Neural cell (in vitro differentiated cells): ENCODE measurements around the gene SDCCAG8. TPM values are rescaled to one million over a fixed set of nuclear protein-coding genes. Genes with fewer than 3 reads are reported as not detected.

ENCODE experiments used
- H2AFZ ChIP-seq: fragments of 200-600, 300-800 bp; sonication (generic), shearing (Covaris generic); 2 replicates; pipeline ENCODE4 v1.6.0; 2014; ENCODE audit warnings: low read depth, mild to moderate bottlenecking, antibody characterized with exemption, low read length, moderate library complexity
- H3F3A ChIP-seq: fragments of 200-600 bp; shearing (Covaris generic); 2 replicates; pipeline ENCODE4 v1.6.1; 2016; ENCODE audit warnings: mild to moderate bottlenecking, moderate library complexity, mixed read lengths, antibody characterized with exemption, low read length; ENCODE audit not compliant: insufficient read depth, poor library complexity, severe bottlenecking
- H3K27ac ChIP-seq: fragments of 200-600, 300-800 bp; sonication (generic), shearing (Covaris generic); 2 replicates; pipeline ENCODE4 v1.5.1; 2014; ENCODE audit warnings: mild to moderate bottlenecking, low read length, moderate library complexity
- H3K27me3 ChIP-seq: fragments of 300-800, 200-600 bp; sonication (generic), shearing (Covaris generic); 2 replicates; pipeline ENCODE4 v1.6.0; 2014; ENCODE audit warnings: mild to moderate bottlenecking, low read depth, low read length, moderate library complexity; ENCODE audit not compliant: insufficient read depth
- H3K36me3 ChIP-seq: fragments of 300-800, 200-600 bp; sonication (generic), shearing (Covaris generic); 2 replicates; pipeline ENCODE4 v1.5.1; 2014; ENCODE audit warnings: mild to moderate bottlenecking, antibody characterized with exemption, low read length, moderate library complexity; ENCODE audit not compliant: insufficient read depth
- H3K4me2 ChIP-seq: fragments of 300-800, 200-600 bp; sonication (generic), shearing (Covaris generic); 2 replicates; pipeline ENCODE4 v1.6.0; 2014; ENCODE audit warnings: mild to moderate bottlenecking, low read length
- H3K4me3 ChIP-seq: fragments of 300-800, 200-600 bp; sonication (generic), shearing (Covaris generic); 2 replicates; pipeline ENCODE4 v1.5.1; 2014; ENCODE audit warnings: mild to moderate bottlenecking, low read length, moderate library complexity
- H3K79me2 ChIP-seq: fragments of 200-600 bp; shearing (Covaris generic); replicated peaks from 2 replicates; pipeline ENCODE4 v1.6.0; 2014; ENCODE audit warnings: mild to moderate bottlenecking, low read length, moderate library complexity; ENCODE audit not compliant: insufficient read depth
- H3K9ac ChIP-seq: fragments of 300-800, 200-600 bp; sonication (generic), shearing (Covaris generic); 2 replicates; pipeline ENCODE4 v1.6.1; 2016; ENCODE audit warnings: mild to moderate bottlenecking, low read length, mixed read lengths
- H3K9me2 ChIP-seq: fragments of 200-600 bp; shearing (Covaris generic); 2 replicates; pipeline ENCODE4 v1.6.1; 2016; ENCODE audit warnings: mild to moderate bottlenecking, low read length, mixed read lengths; ENCODE audit not compliant: insufficient read depth
- H3K9me3 ChIP-seq: fragments of 200-600, 300-800 bp; sonication (generic), shearing (Covaris generic); 2 replicates; pipeline ENCODE4 v1.6.1; 2016; ENCODE audit warnings: mild to moderate bottlenecking, mixed run types, low read length, moderate library complexity, mixed read lengths
- H4K20me1 ChIP-seq: fragments of 200-600 bp; shearing (Covaris generic); 2 replicates; pipeline ENCODE4 v1.6.1; 2016; ENCODE audit warnings: mild to moderate bottlenecking, mixed run types; ENCODE audit not compliant: insufficient read depth
- EP300 ChIP-seq: fragments of 450-650 bp; conservative IDR thresholded peaks from 2 replicates; pipeline ENCODE4 v1.6.1; 2014; ENCODE audit warnings: antibody characterized with exemption, mild to moderate bottlenecking, moderate library complexity; ENCODE audit not compliant: poor library complexity, severe bottlenecking
- EZH2 ChIP-seq: fragments of 200-600, 300-800 bp; shearing (Covaris generic), sonication (generic); IDR thresholded peaks from 2 replicates; pipeline ENCODE4 v1.6.1; 2014; ENCODE audit warnings: antibody characterized with exemption, low read length, borderline replicate concordance, mild to moderate bottlenecking; ENCODE audit not compliant: insufficient read depth, poor library complexity, severe bottlenecking
- MXI1 ChIP-seq: fragments of 450-650 bp; conservative IDR thresholded peaks from 2 replicates; pipeline ENCODE4 v1.6.1; 2014; ENCODE audit warnings: antibody characterized with exemption, mild to moderate bottlenecking; ENCODE audit not compliant: poor library complexity, severe bottlenecking
- POLR2AphosphoS5 ChIP-seq: IDR thresholded peaks from 2 replicates; pipeline ENCODE4 v1.6.1; 2012
- REST ChIP-seq: IDR thresholded peaks from 2 replicates; pipeline ENCODE4 v1.6.1; 2012; ENCODE audit warnings: borderline replicate concordance
- TAF1 ChIP-seq: IDR thresholded peaks from 2 replicates; pipeline ENCODE4 v1.6.1; 2012; ENCODE audit warnings: low read depth
- polyA plus RNA-seq: library from polyadenylated mRNA; depleted of rRNA; stranded (reverse); fragments of >200 nt; gene quantifications from 2 replicates; pipeline ENCODE4 v1.2.3, GENCODE V29; 2014
- TF ChIP-seq, protein P1 (sequence below): fragments of 450-650 bp; IDR thresholded peaks from 2 replicates; pipeline ENCODE4 v1.5.1; 2014; ENCODE audit warnings: antibody characterized with exemption, mild to moderate bottlenecking, moderate library complexity; ENCODE audit not compliant: poor library complexity, severe bottlenecking

The SDCCAG8 gene
- polyA plus RNA-seq, 1 donor from 2014 or later, result 32.2 TPM

GRCh38 chr1:243264717-243265116 lies 8.9 kb downstream of the SDCCAG8 start:
- Histone ChIP-seq H3K9ac (no peak overlapping the region), H3K4me3 (no peak overlapping the region), H3K9me3 (no peaks in the 10 kb centered on the region), H4K20me1 (no peaks in the 10 kb centered on the region), H3F3A (no peaks in the 10 kb centered on the region), H3K36me3 (no peaks in the 10 kb centered on the region), H3K27me3 (no peaks in the 10 kb centered on the region), H2AFZ (no peak overlapping the region), H3K9me2 (no peaks in the 10 kb centered on the region), H3K79me2 (no peaks in the 10 kb centered on the region), H3K4me2 (no peak overlapping the region), H3K27ac (no peak overlapping the region)
- no peak for TF ChIP-seq REST

- H3K9ac ChIP-seq, result no peak overlapping the region
- TF ChIP-seq, protein P1, sequence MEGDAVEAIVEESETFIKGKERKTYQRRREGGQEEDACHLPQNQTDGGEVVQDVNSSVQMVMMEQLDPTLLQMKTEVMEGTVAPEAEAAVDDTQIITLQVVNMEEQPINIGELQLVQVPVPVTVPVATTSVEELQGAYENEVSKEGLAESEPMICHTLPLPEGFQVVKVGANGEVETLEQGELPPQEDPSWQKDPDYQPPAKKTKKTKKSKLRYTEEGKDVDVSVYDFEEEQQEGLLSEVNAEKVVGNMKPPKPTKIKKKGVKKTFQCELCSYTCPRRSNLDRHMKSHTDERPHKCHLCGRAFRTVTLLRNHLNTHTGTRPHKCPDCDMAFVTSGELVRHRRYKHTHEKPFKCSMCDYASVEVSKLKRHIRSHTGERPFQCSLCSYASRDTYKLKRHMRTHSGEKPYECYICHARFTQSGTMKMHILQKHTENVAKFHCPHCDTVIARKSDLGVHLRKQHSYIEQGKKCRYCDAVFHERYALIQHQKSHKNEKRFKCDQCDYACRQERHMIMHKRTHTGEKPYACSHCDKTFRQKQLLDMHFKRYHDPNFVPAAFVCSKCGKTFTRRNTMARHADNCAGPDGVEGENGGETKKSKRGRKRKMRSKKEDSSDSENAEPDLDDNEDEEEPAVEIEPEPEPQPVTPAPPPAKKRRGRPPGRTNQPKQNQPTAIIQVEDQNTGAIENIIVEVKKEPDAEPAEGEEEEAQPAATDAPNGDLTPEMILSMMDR, result no peak
- no peak for TF ChIP-seq EP300
- TF ChIP-seq POLR2AphosphoS5, result no peak
- no peak for TF ChIP-seq EZH2
- TF ChIP-seq MXI1, result no peak
- no peak for TF ChIP-seq TAF1
- no peak for TF ChIP-seq REST
- H3K4me3 ChIP-seq, result no peak overlapping the region
- H2AFZ ChIP-seq, result no peak overlapping the region
- H3K9me3 ChIP-seq, result no peaks in the 10 kb centered on the region
- no peaks in the 10 kb centered on the region for H3K27me3 ChIP-seq
- no peaks in the 10 kb centered on the region for H3K36me3 ChIP-seq
- no peaks in the 10 kb centered on the region for H4K20me1 ChIP-seq
- H3K9me2 ChIP-seq, result no peaks in the 10 kb centered on the region
- H3F3A ChIP-seq, result no peaks in the 10 kb centered on the region
- H3K4me2 ChIP-seq, result no peak overlapping the region
- no peaks in the 10 kb centered on the region for H3K79me2 ChIP-seq
- no peak overlapping the region for H3K27ac ChIP-seq
These were observed 10.4 kb downstream of the SDCCAG8 start for GRCh38 chr1:243266231-243266630.
